ENCODE data around the gene TMEM238.
"Not testable (repeated sequence)": the region's sequence is repeated elsewhere in the genome, so short reads cannot be mapped to it uniquely, and the experiment has no call there.

The TMEM238 gene, protein sequence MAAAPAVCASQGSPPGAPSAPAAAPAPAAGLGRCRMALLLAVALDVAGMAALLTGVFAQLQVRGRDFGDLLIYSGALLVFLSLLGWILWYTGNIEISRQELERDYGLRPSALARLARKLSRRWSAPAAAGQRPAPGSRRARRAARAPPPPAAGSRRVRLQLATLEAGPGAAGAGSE

DNA sequence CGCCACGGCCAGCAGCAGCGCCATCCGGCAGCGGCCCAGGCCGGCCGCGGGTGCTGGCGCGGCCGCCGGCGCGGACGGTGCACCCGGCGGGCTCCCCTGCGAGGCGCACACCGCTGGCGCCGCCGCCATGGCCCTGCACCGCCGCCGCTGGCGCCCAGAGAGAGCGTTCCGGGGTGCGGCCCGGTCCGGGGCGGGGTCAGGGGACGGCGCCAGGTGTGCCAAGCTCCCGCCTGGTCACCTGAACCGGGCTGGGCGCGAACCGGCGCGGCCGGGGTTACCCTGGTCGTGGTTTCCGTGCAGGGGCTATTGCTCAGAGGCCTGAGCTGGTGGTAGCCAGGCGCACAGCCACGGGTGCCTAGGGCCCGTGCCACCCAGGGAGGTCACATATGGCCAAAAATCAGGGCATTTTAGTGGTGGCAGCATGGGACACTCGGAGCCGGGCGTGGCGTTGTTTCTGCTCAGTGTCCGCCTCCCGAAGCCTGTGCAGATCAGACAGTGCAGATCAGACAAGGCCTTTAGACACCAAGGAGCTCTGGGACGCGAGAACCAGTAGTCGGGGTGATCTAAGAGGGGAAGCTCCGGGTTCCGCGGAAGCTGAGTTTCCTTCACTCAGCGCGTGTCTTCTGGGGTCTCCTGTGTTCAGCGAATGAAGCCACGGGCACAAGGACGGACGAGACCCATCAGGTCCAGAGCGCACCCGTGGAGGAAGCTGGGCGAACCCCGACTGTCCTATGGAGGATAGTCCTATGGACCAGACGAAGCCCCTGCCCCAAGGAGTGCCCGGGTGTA is at the start of gene TMEM238:
TSS of gene TMEM238 (minus strand) at position 162 of the 789 bp plus-strand sequence. CDS start at position 129, 33 bp downstream.
- peak; percentile 64 for DNase-seq

DNA sequence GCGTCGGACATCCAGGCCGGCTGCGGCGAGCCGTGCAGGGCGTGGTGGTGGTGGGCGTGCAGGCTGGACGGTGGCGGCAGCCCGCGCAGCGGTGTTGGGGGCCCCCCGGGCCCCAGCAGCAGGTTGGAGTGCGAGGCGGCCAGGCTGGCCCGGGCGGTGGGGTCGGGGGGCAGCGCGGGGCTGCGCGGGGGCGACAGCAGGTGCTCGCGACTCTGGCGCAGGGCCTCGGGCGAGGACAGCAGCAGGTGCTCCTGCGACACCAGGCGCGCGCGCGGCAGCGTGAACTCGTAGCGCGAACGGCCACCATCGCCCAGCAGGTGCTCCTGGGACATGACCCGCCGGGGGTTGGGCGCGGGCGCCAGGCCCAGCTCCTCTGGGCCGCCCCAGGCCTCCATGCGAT is 49.2 kb upstream of the TMEM238 start:
- no peak for DNase-seq

DNA sequence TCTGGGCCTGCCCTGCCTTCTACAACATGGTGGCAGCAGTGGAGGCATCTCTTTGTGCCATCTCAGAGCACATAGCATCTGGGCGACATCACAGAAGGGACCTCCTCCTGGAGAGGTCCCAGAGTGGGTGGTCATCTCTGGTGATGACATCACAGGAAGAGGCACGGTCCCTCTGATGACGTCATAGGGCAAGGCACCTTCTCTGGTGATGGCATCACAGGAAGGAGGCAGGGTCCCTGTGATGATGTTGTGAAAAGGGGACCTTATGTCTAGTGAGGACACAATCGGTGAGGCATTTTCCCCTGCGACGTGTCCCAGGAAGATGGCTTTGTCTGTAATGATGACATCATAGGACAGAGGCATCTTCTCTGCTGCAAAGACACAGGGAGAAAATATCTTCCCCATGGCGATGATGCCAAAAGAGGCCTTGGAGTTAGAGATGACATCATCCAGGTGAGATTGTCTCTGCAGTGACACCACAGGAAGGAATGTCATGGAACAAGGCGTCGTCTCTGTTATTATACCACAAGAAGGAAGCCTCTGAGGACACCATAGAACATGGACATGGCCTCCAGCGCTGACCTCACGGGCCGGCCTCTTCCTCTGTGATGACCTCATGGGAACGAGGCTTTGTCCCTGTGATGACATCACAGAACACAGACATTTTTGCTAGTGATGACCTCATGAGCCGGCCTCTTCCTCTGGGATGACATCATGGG is 48.3 kb upstream of the TMEM238 start:
- no peak for DNase-seq

DNA sequence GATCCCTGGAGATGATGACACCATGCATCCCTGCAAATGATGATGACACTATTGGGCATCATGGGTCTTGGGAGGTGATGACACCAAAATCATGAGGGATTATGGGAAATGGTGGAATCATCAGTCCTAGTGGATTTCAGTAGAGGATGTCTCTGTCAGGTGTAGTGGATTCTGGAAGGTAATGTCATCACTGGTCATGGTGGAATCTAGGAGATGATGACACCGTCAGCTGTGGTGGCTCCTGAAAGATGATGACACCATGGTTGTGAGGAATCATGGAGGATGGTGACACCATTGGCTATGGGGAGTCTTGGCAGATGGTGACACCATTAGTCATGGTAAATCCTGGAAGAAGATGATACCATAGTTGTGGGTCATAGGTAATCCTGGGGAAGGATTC is 47.1 kb upstream of the TMEM238 start:
- no peak for DNase-seq

DNA sequence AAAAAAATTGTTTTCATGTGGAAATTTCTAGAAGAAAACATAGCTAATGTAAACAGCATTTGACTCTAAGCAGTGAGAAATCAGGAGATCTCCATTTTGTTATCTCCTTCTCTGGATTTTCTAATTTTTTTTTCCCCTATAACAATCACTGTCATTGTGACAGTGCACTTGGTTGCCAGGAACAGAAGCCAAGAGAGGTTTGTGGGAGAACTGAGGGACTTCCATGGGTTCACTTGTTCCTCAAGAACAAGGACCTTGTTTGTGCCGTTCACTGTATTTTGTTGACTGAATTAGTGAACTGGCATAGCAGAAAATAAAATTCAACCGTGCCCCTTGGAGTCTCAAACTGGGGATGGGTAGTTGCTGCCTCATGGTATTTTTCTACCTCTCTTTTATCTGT is 42.0 kb upstream of the TMEM238 start:
- DNase-seq: no peak

DNA sequence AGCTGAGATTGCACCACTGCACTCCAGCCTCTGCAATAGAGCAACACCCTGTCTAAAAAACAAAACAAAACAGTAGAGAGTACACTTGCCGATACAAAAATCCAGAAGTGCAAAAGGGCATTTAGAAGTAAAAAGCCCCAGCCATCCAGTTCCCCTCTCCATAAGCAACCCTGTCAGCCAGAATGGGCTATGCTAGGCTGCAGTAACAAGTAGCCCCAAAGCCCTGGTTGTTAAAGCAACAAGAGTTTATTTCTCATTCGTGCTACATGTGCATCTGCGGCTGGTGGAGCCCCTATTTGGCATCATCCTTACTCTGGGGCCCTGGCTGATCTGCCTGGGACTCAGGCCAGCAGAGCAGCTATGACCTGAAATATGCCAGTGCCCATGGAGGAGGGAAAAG is 40.4 kb upstream of the TMEM238 start:
- DNase-seq: no peak

DNA sequence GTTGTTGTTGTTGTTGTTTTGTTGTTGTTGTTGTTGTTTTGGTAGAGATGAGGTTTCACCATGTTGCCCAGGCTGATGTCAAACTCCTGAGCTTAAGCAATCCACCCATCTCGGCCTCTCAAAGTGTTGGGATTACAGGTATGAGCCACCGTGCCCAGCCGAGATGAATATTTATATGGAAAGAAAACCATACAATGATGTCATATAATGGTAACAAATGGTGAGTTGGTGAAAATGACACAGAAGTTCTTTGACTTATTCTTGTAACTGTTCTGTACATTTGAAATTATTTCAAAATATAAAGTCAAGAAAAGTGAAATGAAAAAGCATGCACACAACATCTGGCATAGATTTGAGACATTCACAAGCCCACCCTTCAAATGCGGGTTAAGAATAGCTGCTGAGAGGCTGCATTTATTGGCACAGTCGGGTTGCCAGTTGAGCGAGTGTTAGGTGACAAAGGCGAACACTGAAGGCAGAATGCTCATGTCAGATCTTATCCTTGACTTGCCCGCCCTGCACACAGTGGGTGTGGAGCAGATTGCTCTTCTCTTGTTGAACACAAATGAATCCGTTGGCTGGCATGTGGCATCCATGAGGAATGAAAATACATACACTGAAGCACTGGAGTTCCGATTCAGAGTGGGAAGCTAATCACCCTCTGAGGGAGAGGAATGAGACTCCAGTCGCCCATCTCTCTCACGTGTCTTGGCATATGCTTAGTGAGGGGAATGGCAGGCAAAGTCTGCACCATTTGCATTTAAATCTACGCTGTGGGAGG is 39.3 kb upstream of the TMEM238 start:
- no peak for DNase-seq

DNA sequence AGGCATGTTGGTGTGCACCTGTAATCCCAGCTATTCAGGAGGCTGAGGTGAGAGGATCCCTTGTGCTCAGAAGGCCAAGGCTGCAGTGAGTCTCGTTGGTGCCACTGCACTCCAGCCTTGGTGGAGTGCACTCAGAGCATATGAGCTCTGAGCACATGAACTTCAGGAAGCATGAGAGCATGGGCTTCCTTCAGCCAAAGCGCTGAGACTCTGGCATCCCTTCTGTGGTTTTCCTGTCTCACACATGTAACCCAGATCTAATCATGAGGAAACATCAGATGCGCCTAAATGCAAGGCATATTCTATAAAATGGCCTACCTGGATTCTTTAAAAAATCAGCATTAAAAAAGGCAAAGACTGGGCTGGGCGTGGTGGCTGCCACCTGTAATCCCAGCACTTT is 37.2 kb upstream of the TMEM238 start:
- not testable (repeated sequence) for DNase-seq

DNA sequence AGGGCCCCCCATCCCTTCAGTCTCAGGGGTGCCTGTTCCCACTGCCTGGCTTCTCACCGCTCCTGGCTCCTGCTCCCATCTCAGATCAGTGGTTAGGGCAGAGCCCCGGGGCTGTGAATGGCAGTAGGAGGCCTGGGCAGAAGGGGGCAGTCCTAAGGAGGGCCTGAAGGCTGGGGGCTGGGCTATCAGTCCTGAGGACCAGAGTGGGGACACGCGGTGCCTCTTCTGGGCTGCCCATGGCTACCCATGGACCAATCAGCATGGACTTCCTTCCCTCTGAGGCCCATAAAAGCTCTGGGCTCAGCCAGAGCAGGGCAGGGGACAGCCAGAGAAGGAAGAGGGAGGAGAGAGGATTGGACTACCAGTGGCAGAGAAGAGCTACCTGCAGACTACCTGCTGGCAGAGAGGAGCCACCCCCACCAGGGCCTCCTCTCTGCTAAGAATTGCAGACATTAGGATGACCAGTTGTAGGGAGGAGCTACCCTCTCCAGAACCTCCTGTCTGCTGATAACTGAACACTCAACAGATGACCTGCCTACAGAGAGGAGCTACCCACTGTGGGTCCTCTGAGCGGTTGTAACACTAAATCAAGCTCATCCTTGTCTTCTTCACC is 35.6 kb upstream of the TMEM238 start:
- DNase-seq: no peak

DNA sequence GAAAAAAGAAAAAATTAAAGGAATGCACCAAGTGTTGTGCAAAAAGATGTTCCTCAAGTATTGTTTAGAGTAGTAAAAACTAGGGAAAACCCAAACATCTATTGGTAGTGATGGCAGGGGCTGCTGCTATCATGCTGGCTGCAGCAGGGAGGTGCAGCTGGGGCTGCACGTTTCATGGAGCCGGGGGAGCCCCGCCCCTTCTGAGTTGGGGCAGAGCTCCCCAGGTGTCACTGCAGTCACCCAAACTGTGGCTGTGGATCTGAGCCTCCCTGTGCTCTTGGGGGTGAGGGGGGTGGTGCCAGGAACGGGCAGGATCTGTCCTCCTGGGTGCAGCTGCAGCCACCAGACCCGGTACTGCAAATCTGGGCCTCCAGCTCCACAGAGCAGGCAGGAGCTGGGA is 35.0 kb upstream of the TMEM238 start:
- no peak for DNase-seq

DNA sequence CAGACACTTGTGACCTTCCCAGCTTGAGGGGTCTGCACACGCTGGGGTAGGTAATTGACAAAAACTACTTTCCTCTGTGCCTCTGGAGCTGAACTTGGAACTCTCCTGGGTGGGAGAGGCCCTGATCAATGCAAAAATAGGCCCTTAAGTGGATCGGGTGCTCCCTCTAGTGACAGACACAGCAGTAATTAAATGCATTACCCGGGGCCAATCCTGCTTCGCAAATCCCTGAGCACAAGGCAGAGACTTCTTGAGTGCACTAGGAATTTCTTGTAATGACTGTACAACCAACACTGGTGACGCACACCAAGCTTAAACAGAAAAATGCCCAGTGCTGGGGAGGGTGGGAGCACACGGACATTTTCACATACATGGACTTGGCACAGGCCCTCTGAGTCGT is 34.1 kb upstream of the TMEM238 start:
- peak; percentile 86 for DNase-seq

DNA sequence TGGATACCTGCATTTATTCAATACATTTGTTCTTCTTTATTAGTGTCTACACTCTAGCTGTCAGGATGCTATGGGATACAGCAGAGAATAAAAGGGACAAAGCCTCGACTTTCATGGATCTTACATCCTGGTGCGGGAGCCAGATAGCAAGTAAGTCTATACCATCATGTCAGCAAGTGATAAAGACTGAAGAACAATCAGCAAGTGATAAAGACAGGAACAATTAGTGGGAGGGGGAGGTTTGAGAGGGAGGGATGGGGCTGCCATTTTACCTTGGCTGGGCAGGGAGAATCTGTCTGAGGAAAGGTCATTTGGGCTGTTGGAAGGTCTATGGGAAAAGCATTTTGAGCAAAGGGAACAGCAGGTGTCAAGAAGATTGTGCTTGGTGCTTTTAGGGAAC is 26.1 kb upstream of the TMEM238 start:
- DNase-seq: no peak

DNA sequence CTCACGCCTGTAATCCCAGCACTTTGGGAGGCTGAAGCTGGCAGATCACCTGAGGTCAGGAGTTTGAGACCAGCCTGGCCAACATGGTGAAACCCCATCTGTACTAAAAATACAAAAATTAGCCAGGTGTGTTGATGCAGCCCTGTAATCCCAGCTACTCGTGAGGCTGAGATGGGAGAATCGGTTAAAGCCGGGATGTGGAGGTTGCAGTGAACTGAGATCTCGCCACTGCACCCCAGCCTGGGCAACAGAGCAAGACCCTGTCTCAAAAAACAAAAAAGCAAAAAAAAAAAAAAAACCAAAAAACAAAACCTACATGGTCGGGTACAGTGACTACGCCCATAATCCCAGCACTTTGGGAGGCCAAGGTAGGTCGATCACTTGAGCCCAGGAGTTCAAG is 25.1 kb upstream of the TMEM238 start:
- DNase-seq: not testable (repeated sequence)

DNA sequence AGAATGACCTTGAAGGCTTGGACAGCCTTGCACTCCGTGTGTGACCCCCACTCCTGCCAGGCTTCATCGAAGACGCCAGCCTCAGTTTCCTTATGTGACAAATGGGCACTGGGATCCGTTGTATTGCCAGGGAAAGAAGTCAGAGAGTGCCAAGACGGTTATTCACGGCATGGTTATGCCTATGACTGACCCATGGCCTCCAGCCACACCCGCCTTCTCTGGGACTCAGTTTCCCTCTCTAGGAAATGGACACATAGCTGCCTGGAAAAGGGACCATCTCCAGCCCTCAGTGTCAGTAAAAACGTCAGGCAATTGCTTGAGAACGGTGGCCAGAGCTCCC is 24.4 kb upstream of the TMEM238 start:
- peak; percentile 60 for DNase-seq

DNA sequence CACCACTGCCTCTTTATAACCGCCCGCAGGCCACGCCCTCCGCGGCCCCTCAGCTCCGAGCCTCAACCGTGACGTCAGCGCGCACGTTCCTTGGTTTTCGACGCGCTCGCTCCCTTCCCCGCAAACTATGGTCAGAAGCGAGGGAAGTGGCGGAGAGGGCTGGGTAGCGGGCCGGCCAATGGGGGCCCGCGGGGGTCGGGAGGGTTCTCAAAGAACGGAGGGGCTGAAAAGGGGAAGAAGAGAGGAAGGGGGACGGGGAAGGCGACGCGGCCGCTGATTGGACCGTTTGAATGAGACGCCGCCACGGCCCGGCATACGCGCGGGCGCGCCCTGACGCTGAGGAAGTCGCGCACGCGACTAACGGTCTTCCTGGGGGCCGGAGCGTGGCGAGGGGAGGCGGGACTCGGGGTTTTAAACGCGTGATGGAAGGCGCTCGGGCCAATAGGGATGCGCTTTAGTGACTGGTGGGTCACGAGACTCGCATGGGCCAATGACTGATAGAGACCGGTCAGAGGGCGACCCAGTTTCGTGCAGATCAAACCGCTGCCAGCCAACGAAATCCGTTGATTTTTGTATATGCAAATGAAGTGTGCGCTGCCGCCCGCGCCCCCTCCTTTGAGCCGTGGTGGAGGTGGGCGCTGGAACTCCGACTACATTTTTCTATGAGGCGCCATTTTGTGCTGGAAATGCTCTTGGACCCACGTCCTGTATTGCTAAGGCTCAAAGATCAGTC is 23.9 kb upstream of the TMEM238 start:
- DNase-seq: peak; percentile 100

DNA sequence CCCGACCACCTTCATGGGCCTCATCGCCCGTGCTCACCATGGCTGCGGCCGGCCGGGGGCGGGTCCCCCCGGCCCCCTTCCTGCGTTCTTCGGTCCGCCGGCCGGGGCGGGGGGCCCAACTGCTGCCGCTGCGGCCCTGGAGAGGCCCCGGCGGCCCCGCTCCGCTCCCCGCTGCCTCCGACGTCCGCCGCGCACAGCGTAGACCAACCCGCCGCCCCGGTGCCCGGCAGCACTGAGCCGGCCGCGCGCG is 23.4 kb upstream of the TMEM238 start, which contains the start of gene UBE2S:
TSS of gene UBE2S (minus strand) at position 239 of the 250 bp plus-strand sequence. CDS start at position 40, 199 bp downstream.
- not testable (repeated sequence) for DNase-seq

DNA sequence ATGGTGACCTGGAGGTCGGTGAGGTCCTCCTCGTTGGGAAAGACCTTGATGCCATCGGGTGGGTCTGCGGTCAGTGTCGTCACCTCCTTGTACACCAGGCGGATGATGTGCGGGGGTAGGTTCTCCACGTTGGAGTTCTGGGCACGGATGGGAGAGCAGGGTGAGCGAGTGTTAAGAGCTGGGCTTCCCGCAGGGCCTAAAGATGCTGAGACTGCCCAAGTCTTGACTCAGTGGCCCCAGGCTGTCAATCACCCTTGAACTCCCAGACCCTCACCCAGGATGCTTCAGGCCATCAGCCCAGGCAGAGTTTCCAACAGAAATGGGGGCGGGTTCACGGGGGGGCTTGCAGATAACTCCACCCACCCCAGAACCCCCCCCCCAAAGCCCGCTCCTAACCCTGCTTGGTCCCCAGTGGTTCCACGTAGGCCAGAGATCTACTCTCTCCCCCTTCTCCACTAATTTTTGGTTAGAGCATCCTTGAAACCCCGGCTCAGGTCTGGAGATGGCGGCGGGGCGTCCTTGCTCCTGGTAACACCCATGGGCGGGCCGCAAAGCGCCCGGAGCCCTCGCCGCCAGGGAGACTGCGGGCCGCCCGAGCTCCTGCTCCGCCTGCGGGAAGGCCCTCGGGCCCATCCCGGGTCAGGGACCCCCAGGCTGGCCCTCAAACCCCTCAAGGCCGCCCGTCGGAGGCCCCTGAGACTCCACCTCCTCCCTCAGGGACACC is 22.9 kb upstream of the TMEM238 start:
- DNase-seq: no peak

DNA sequence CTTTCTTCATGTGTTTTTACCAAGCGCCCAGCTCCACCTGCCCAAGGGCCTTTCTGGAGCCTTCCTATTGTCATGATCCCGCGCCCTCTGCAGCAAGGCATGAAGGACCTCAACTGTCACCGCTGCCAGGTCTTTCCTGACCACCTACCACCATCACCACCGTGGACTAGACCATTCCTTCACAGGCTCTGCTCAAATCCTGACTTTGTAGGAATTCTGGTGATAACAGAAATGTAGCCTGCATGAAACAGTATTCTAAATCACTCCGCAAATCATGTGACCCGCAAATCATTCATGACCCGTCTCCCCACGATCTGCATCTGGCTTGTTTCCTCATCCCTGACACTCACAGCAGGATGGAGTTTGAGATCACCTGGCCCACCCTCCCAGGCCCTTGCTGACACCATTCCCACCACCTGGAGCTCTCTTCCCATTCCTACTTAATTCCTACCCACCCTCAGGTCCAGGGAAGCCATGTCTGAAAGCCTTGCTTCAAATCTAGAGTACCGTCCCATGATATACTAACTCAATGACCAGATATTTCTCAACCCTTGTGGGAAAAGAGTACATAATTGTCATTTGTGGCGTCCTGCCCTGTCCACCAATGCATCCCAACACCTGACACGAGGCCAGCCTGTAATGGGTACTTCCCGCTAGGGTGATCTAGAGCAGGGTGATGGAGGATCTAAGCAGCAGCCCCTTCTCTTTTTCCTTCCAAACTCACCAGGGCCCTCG is 22.2 kb upstream of the TMEM238 start:
- no peak for DNase-seq

DNA sequence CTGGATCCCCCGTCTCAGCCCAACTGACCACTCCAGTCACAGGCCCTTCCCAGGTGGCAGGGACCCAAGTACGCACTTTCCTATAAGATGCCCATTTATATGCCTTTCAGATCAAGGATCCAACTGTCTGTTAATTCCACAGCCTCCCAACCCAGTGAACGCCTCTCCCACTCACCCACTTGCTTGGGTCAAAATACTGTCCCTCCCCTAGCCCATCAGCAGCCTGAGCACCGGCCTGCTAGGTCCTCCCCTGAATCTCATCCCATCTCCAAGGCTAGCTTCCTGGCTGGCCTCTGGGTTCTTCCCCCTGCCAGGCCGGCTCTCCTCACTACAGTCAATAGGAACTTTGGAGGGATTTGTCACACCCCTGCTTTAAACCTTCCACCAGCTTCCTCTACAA is 21.5 kb upstream of the TMEM238 start:
- DNase-seq: no peak

DNA sequence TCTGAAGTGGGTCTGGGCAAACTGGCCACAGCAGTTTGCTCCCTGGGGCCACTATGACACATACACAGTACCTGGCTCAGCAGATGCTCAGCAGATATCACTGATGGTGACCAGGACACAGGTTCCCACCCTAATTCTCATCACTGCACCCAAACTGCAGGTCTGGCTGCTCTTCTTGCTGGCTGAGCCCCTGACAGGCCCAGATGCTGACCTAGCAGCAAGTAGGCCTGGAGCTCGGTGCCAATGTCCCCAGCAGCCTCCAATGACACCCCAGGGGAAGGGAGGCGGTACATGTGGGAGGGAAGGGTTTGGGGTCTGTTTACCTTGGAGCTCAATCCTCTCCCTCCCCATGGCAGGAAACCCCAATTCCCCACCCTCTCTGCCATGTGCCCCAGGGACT is 18.4 kb upstream of the TMEM238 start:
- no peak for DNase-seq

DNA sequence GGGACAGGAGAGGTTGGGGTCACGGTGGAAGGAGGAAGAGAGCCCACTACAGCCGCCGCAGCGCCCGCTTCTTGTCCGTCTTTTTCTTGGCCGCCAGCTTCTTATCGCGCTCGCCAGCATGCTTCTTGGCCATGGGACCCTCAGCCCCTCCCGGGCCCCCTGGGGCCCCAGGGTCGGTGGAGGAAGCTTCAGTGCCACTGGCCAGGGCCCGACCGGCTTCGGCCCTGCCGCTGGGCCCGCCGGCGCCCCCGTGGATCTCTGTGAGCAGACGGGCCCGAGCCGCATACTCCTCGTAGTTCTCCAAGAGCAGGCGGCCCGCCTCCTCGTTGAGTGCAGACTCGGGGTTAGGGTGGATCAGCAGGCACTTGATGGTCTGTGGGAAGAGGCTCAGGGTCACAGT is 17.3 kb upstream of the TMEM238 start:
- DNase-seq: not testable (repeated sequence)

Data from OCI-M1 (cell line).